Activated CD4-positive, alpha-beta T cell treated with anti-CD3 and anti-CD28 coated beads, Interleukin-2, amount 50 U/mL, for 48 hours (primary cell): ENCODE results near the gene ABCA3.
"Not testable (repeated sequence)": the region's sequence is repeated elsewhere in the genome, so short reads cannot be mapped to it uniquely, and the experiment has no call there.

Source experiments
- DNase-seq, 2 experiments: peaks; one replicate each; pipeline ENCODE4 v3.0.0-alpha.2; 2020

Gene ABCA3

GRCh38 chr16:2277466-2278271 is 62.9 kb downstream of the ABCA3 start:
- DNase-seq: no peak

GRCh38 chr16:2276368-2277195 is 63.9 kb downstream of the ABCA3 start:
- DNase-seq: no peak

- no peak for DNase-seq
Measured at GRCh38 chr16:2275476-2276367, 64.8 kb downstream of the ABCA3 start.

GRCh38 chr16:2273931-2274330 is 66.6 kb downstream of the ABCA3 start:
- DNase-seq: no peak

- no peak for DNase-seq
Measured at GRCh38 chr16:2273484-2273883, 67.0 kb downstream of the ABCA3 start.

GRCh38 chr16:2271848-2272461 is 68.6 kb downstream of the ABCA3 start:
- no peak for DNase-seq

GRCh38 chr16:2270588-2271470 is 69.7 kb downstream of the ABCA3 start:
- no peak for DNase-seq

GRCh38 chr16:2270070-2270462 is 70.5 kb downstream of the ABCA3 start:
- no peak for DNase-seq

- DNase-seq: peak; percentile 95 to 96
Measured at GRCh38 chr16:2267913-2268666, 72.4 kb downstream of the ABCA3 start, which contains the start of gene RNPS1. TSS of gene RNPS1 (minus strand) at chr16:2268126. CDS start at chr16:2264643, 3,483 bp downstream.

- not testable (repeated sequence) for DNase-seq
Measured at GRCh38 chr16:2267505-2267912, 73.0 kb downstream of the ABCA3 start.

- peak; percentile 17 to 24 for DNase-seq
Measured at GRCh38 chr16:2266887-2267286, 73.6 kb downstream of the ABCA3 start.

GRCh38 chr16:2263026-2263425 is 77.5 kb downstream of the ABCA3 start:
- not testable (repeated sequence) for DNase-seq

- DNase-seq: no peak
Measured at GRCh38 chr16:2260250-2260649, 80.3 kb downstream of the ABCA3 start.

GRCh38 chr16:2258530-2258929 is 82.0 kb downstream of the ABCA3 start:
- DNase-seq: not testable (repeated sequence)

- no peak for DNase-seq
Measured at GRCh38 chr16:2257726-2258125, 82.8 kb downstream of the ABCA3 start.

- no peak for DNase-seq
Measured at GRCh38 chr16:2256531-2257140, 83.9 kb downstream of the ABCA3 start.

GRCh38 chr16:2253293-2253692 is 87.2 kb downstream of the ABCA3 start:
- no peak for DNase-seq

GRCh38 chr16:2252806-2253148 is 87.8 kb downstream of the ABCA3 start:
- DNase-seq: no peak

GRCh38 chr16:2251296-2252111 is 89.0 kb downstream of the ABCA3 start, which contains the start of gene ECI1:
TSS of gene ECI1 (minus strand) at chr16:2251587. CDS start at chr16:2251566, 21 bp downstream.
- peak; percentile 90 to 92 for DNase-seq
